ENCODE results near the gene LMTK2.

Gene LMTK2

DNA sequence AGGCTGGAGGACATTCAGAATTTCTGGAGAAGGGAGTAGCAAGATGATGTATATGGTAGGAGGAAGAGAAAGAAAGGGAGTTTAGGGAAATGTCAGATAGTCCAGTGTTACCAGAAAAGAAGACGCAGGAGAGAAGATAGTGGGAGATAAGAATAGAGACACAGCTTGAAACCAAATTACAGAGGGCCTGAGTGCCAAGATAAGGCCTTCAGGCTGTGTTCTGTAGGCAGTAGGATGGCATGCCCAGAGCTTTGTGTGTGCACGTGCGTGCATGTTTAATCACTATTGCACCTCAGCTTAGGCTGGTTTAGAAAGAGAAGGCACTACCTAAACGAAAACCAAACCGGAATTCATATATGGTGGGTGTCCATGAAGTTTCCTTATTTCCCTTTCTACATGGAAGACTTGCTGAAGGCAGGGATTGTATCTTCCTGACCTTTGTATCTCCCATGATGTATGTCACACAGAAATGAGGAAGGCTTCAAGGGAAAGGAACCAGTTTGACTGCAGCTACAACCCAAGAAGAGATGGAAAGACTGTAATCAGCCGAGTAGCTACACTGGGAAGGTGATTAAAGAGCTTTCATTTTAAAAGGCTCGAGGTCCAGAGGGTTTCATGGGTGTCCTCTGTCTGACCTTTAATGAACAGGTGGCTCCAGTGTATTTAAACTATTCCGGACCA lies 68.7 kb downstream of the LMTK2 start:
- DNase-seq (ENCODE audit: low read depth) = peak; percentile 4

- no peak for DNase-seq (ENCODE audit: low read depth)
These were observed 70.9 kb downstream of the LMTK2 start for GRCh38 chr7:98177553-98177952.

DNA sequence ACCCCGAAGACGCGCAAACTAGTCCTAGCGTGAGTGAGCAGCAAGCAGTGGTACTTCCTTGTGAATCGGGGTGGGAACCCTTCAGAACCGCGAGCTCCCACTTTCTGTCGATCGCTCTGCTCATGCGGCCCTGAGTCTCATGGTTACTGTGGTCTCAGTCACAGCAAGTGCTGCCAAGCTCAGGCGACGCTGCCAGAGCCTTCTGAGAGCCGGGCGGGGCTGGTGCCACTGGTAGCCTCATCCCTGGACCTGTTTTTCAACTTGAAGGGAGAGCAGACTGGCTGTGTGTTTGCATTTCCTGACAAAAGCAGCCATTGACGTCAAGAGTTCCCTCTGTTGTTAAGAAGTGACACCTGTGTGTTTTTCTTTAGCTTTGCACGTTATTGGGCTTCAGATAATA lies 71.7 kb downstream of the LMTK2 start:
- no peak for DNase-seq (ENCODE audit: low read depth)

DNA sequence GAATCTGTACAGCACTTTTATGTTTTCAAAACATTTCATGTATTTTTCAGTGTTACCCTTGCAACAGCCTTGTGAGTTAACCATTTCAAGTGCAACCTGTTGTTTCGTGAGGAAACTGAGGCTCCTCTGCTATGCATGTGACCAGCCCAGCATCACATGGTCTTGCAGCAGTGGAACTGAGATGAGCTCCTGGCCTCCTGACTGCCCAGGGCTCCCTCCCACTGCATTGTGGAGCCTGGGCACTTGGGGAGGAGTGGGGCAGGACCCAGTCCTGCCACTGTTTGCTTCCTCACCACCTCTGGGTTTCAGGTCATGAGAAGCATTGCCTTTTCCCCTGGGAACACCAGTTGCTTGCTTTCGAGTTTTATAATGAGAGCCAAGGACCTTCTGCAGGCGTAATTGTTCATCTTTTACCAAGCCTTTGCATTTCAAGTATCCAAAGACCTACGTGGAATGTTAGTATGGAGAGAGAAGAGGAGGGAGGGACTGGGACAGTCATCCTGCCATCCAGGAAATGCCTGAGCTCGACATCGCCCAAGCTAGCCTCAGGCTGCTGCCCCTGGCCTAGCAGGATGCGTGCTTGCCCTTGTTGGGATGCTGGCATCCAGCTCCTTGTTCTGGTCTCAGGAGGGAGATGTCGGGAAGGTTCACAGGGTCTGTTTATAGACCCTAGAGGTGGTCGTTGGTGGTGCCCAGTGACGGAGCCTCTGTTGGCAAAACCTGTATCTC lies 72.3 kb downstream of the LMTK2 start:
- no peak for DNase-seq (ENCODE audit: low read depth)

- no peak for DNase-seq (ENCODE audit: low read depth)
These were observed 74.1 kb downstream of the LMTK2 start for GRCh38 chr7:98180751-98181150.

DNA sequence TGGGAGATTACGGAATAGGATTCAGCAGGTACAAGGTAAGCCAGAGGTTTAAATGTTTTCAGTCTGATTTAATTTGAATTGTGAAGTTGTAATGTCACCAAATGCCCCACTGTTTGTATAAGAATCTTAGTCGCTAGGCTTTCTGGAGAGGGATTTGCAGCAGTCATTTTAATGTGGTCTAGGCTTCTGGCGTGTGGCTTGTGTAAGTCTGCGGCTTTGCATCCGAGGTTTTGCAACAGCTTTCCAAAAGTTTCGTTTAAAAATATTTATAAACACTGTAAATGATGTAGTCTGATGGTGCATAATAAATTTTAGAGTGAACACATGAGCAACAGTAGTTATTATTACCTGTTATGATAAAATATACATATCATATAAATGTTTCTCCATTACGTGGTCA lies 78.4 kb downstream of the LMTK2 start:
- no peak for DNase-seq (ENCODE audit: low read depth)

- DNase-seq (ENCODE audit: low read depth) = no peak
These were observed 79.9 kb downstream of the LMTK2 start for GRCh38 chr7:98186452-98187137.

DNA sequence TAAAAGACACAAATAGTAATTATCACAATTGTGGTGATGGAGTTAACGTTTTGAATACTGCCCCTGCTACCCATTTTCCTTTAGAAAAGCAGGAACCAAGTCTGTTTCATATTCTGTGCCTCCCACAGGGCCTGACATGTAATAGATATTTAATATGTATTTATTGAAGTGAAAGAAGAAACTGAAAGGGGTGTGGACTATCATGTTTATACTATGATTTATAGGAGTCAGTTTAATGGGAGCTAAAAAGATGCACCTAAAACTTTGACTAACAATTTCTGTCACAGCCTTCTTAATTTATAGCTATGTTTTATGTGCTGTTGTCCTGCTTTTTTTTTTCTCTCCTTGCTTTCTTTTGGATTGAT lies 80.5 kb downstream of the LMTK2 start:
- no peak for DNase-seq (ENCODE audit: low read depth)

DNA sequence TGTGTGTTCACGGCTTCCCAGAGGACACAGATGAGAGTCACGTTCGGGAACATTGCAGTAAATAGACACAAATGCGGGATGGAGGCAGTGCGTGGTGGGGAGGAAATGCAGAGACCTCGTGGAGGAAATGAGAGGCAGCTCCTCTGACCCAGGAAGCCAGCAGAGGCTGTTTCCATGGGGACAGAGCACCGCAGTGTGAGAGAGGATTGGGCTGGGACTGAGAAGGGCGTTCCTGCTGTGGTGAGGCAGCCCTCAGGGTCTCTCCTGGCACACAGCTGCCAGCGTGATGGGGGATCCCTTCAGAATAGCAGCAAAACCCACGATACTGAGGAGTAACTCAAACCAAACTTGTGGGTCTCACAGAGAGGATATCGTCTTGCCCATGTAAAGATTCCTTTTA lies 82.9 kb downstream of the LMTK2 start:
- DNase-seq (ENCODE audit: low read depth) = no peak

DNA sequence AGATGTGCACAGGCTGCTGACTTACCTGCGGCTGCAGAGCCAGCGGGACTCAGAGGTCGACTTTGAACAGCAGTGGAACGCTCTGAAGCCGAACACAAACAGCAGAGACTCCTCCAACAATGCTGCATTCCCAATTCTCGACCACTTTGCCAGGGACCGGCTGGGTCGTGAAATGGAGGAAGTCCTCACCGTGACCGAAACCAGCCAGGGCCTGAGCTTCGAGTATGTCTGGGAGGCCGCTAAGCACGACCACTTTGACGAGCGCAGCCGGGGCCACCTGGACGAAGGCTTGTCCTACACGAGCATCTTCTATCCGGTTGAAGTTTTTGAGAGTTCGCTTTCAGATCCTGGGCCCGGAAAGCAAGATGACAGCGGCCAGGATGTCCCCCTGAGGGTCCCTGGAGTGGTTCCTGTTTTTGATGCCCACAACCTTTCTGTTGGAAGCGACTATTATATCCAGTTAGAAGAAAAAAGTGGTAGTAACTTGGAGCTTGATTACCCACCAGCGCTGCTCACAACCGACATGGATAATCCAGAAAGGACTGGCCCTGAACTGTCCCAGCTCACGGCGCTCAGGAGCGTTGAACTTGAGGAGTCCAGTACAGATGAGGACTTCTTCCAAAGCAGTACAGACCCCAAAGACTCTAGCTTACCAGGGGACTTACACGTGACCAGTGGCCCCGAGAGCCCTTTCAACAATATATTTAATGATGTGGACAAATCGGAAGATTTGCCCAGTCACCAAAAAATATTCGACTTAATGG lies 85.2 kb downstream of the LMTK2 start:
- DNase-seq (ENCODE audit: low read depth) = no peak

GRCh38 chr7:98192781-98193457 lies 86.3 kb downstream of the LMTK2 start:
- no peak for DNase-seq (ENCODE audit: low read depth)

- no peak for DNase-seq (ENCODE audit: low read depth)
These were observed 87.0 kb downstream of the LMTK2 start for GRCh38 chr7:98193474-98194180.

DNA sequence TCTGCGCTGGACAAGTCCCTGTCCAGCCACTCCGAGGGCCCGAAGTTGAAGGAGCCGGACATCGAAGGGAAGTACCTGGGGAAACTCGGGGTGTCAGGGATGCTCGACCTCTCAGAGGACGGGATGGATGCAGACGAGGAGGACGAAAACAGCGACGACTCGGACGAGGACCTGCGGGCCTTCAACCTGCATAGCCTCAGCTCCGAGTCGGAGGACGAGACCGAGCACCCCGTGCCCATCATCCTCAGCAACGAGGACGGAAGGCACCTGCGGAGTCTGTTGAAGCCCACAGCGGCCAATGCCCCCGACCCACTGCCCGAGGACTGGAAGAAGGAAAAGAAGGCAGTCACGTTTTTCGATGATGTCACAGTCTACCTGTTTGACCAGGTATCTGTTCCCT lies 87.5 kb downstream of the LMTK2 start:
- DNase-seq (ENCODE audit: low read depth) = no peak

DNA sequence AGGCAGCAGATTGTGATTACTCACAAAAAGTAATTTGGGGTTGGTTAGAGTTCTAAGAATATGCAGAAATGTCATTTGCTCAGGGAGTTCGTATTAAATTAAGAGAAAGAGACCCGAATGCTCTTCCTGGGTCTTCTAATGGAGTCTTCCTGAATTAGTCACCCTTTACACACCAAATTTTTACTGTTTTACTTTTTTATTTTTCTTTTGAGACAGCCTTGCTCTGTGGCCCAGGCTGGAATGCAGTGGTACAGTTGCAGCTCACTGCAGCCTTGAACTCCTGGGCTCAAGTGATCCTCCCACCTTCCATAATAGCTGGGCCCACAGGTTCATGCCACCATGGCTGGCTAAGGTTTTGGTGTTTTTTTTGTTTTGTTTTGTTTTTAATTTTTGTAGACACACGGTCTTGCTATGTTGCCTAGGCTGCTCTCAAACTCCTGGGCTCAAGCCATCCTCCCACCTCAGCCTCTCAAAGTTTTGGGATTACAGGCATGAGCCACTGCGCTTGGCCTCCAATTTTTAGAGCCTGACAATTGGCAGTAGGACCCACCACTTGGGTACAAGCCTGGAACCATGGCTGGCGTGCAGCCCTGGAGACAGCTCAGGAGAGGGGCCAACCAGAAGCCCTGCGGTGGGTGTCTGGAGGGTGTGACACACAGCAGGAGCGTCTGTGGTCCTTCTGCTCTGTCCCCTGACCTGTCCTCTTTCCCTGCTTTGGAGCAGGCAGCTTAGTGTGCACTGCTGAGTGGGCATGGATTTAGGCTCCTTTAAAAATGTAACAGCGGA lies 88.2 kb downstream of the LMTK2 start:
- DNase-seq (ENCODE audit: low read depth) = no peak

DNA sequence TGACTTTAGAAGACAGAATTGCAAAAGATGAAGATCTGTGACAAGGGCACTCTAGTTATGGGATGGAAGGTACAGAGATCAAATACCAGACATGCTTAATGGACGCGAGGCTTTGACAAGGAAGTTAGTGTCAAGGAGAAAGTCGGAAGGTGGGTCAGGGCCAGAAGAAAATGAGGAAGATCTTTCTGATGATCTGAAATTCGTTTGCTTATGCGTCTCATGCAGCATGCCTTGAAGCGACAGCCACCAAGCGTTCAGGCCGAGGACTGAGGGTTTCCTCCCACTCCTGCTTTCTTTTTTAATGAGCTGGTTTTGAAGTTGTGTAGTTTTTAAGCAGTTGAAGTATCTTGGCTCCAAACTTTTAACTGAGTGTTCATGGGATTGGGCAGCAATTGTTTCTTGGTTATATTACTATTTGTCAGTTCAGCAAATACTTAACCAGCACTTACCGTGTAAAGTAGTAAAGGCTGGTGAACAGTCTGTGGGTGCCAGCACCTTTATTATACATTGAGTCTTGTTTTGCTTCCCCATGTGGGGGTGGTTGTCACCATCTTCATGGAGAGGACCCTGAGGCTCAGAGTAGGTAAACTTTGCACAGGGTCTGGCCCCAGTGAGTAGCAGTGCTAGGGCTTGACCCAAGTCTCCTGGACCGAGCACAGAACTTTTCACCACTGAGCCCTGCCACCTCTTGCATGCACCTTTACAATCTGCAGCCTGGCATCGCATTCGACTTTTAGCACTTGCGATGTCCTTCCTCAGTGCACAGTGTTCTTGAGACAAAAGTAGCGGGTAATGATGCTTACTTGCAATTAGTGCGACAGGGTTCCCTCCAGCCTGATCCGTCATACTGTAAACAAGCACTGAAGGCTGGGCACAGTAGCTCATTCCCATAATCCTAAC lies 90.3 kb downstream of the LMTK2 start:
- DNase-seq (ENCODE audit: low read depth) = no peak

DNA sequence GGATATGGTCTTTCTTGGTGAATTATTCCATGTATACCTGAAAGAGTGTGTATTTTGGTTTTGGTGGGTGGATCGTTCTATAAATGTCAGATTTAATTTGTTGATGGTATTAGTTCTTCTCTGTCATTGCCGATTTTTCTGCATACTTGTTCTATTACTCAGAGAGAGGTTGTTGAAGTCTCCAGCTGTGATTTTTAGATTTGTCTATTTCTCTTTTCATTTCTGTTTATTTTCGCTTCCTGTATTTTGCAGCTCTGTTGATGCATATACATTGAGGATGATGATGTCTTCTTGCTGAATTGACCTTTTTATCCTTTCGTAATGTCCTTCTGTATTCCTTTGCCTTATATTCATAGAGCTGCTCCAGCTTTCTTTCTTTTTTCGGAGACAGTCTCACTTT lies 92.5 kb downstream of the LMTK2 start:
- no peak for DNase-seq (ENCODE audit: low read depth)

GRCh38 chr7:98200364-98200763 lies 93.7 kb downstream of the LMTK2 start:
- no peak for DNase-seq (ENCODE audit: low read depth)

GRCh38 chr7:98202367-98203195 lies 95.9 kb downstream of the LMTK2 start:
- DNase-seq (ENCODE audit: low read depth) = no peak
